Epithelial cell of proximal tubule (primary cell): ENCODE measurements around the gene SNX8. TPM values are rescaled to one million over a fixed set of nuclear protein-coding genes. Genes with fewer than 3 reads are reported as not detected.
A peak's percentile ranks its signal among the peaks of the same experiment; 100 is the strongest.
"Not testable (repeated sequence)": the region's sequence is repeated elsewhere in the genome, so short reads cannot be mapped to it uniquely, and the experiment has no call there.

ENCODE experiments used
- DNase-seq: peaks from one replicate; pipeline ENCODE4 v3.0.0-alpha.2; 2011; ENCODE audit warnings: low read depth
- H3K4me3 ChIP-seq: 2 replicates; pipeline ENCODE4 v1.5.1; 2011; ENCODE audit warnings: low read depth, mild to moderate bottlenecking, low read length
- CTCF ChIP-seq: conservative IDR thresholded peaks from 2 replicates; pipeline ENCODE4 v1.5.1; 2012; ENCODE audit warnings: low read depth, mild to moderate bottlenecking, low read length
- total RNA-seq: library from RNA; depleted of rRNA; stranded (reverse); fragments of >200 nt; gene quantifications from 2 replicates; pipeline ENCODE4 v1.2.3, GENCODE V29; 2015

The SNX8 gene
- total RNA-seq, 1 donor from 2014 or later: 9.0 TPM

DNA sequence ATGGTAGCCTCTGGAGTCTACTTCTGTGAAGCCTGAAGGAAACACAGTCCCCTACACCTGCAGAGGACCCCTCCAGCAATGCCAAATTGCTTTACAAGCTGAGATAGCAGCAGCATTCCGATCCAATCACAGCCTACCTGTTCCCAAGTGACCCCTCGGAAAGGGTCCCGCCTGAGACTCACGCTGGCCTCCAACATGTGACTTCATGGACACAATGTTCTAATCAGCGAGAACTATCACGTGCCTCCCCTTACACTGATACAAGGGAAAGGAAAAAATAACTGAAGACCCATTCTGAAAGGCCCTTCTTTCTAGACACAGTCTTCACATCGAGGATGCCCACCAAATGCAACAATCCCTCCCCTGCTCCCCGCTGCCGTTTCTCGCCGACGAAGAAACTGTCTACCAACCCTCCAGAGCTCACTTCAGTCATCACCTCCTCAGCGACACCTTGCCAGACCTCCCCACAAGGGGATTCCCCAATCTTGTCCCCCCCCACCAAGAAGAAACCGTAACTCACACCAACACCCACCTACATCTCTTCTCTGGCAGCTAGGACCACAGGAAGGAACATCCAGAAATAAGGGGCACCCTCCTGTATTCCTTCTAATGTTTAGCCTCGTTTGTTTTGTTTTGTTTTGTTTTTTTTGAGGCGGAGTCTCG is 1.8 kb downstream of the SNX8 start:
- DNase-seq: no peak
- no peak for TF ChIP-seq CTCF
- H3K4me3 ChIP-seq: peak overlapping the region; percentile 3

- peak; percentile 39 for DNase-seq
- H3K4me3 ChIP-seq: no peak overlapping the region
- no peak for TF ChIP-seq CTCF
These were observed 4.3 kb downstream of the SNX8 start for GRCh38 chr7:2309889-2310331.

DNA sequence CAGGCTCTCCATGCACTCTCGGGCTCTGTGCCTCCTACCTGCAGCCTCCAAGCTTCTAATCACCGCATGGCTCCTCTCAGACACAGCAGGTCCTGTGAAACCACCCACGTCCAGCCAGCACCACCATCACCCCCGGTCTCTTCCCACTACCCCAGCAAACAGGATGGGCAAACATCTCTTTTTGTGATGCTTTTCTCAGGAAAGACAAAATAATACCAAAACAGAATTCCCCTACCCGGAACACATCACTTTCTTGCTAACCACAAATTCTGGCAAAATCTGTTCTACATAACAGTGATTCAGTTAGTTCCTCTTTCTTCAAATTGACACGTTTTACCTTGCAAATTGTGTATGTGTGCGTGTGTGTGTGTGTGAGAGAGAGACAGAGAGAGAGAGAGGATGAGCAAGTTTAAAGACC is 6.5 kb downstream of the SNX8 start:
- DNase-seq: no peak
- no peak for TF ChIP-seq CTCF
- no peak overlapping the region for H3K4me3 ChIP-seq

- TF ChIP-seq CTCF: no peak
- no peak for DNase-seq
- no peak overlapping the region for H3K4me3 ChIP-seq
These were observed 7.6 kb downstream of the SNX8 start for GRCh38 chr7:2306688-2307087.

DNA sequence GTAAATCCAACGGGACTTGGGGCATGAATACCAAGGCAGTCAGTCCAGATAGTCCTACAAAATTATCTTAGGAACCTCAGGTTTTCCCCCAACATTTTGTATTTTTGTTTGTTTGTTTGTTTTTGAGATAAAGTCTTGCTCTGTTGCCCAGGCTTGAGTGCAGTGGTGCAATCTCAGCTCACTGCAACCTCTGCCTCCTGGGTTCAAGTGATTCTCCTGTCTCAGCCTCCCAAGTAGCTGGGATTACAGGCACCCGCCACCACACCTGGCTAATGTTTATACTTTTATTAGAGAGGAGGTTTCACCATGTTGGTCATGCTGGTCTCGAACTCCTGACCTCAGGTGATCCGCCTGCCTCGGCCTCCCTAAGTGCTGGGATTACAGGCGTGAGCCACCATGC is 9.0 kb downstream of the SNX8 start:
- H3K4me3 ChIP-seq, DNase-seq: not testable (repeated sequence)

DNA sequence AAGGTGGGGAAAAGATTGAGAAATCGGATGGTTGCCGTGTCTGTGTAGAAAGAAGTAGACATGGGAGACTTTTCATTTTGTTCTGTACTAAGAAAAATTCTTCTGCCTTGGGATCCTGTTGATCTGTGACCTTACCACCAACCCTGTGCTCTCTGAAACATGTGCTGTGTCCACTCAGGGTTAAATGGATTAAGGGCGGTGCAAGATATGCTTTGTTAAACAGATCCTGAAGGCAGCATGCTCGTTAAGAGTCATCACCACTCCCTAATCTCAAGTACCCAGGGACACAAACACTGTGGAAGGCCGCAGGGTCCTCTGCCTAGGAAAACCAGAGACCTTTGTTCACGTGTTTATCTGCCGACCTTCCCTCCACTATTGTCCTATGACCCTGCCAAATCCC is 10.7 kb downstream of the SNX8 start:
- DNase-seq, H3K4me3 ChIP-seq: not testable (repeated sequence)

DNA sequence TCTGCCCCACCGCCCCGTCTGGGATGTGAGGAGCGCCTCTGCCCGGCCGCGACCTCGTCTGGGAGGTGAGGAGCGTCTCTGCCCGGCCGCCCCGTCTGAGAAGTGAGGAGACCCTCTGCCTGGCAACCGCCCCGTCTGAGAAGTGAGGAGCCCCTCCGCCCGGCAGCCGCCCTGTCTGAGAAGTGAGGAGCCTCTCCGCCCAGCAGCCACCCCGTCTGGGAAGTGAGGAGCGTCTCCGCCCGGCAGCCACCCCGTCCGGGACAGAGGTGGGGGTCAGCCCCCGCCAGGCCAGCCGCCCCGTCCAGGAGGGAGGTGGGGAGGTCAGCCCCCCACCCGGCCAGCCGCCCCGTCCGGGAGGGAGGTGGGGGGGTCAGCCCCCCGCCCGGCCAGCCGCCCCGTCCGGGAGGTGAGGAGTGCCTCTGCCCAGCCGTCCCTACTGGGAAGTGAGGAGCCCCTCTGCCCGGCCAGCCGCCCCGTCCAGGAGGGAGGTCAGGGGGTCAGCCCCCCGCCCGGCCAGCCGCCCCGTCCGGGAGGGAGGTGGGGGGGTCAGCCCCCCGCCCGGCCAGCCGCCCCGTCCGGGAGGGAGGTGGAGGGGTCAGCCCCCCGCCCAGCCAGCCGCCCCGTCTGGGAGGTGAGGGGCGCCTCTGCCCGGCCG is 11.4 kb downstream of the SNX8 start:
- DNase-seq, H3K4me3 ChIP-seq: not testable (repeated sequence)

DNA sequence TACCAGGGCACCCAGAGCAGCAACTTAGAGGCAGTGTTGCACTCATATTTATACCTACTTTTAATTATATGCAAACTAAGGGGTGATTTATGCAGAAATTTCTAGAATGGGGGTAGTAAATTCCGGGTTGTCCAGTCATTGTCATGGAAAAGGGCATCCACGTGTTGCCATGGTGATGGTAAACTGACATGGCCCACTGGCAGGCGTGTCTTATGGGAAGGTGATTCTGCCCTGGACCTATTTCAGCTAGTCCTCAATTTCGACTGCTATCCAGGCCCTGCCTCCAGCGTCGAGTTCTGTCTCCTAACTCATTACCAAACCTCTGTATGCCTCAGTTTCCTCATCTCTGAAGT is 12.8 kb downstream of the SNX8 start:
- no peak for TF ChIP-seq CTCF
- no peak overlapping the region for H3K4me3 ChIP-seq
- DNase-seq: no peak
